Measurements from ENCODE around the gene HNRNPAB.
"Not testable (repeated sequence)": the region's sequence is repeated elsewhere in the genome, so short reads cannot be mapped to it uniquely, and the experiment has no call there.

Gene HNRNPAB

DNA sequence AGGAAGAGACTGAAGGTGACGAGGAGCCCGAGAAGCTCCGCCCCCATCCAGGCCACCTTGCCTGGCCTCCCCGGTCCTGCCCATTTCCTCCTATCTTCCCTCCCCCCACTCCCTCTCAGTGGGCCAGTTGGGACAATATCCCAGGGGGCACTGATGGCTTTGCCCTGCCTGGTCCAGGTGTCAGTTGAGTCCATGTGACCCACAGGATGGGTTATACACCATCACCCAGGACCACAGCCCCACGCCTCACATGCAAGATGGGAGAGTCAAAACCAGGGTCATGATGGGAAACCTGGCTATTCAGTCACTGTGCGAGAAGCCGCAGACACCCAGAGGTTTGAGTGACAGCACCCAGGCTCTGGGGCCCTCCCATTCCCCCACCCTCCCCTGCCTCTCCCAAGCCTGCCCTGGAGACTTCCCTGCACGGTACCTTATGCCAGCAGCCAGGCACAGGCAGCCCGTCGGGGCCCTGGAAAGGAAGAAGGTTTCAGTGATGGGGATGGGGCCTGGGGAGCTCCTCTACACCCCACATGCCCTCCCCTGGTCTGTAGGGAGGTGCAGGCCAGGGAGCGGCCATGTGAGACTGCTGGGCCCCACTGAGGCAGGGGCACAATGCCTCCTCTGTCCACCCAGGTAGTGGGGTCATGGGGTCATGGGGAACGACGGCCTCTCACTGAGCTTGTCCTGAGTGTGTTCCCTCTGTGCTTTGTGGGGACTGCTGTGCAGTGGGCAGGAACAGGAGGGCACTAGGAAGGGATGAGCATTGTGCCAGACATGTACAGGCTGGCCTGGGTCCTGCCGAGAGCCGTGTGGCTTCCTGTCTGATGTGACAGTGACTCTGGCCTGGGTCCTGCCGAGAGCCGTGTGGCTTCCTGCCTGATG lies 34.6 kb downstream of the HNRNPAB start:
- TF ChIP-seq, protein P1, sequence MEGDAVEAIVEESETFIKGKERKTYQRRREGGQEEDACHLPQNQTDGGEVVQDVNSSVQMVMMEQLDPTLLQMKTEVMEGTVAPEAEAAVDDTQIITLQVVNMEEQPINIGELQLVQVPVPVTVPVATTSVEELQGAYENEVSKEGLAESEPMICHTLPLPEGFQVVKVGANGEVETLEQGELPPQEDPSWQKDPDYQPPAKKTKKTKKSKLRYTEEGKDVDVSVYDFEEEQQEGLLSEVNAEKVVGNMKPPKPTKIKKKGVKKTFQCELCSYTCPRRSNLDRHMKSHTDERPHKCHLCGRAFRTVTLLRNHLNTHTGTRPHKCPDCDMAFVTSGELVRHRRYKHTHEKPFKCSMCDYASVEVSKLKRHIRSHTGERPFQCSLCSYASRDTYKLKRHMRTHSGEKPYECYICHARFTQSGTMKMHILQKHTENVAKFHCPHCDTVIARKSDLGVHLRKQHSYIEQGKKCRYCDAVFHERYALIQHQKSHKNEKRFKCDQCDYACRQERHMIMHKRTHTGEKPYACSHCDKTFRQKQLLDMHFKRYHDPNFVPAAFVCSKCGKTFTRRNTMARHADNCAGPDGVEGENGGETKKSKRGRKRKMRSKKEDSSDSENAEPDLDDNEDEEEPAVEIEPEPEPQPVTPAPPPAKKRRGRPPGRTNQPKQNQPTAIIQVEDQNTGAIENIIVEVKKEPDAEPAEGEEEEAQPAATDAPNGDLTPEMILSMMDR (IDR thresholded peaks at IDR 0.05; ENCODE audit: control insufficient read depth, extremely low read depth, insufficient read depth): no peak
- DNase-seq (ENCODE audit: low read depth): no peak
- H3K4me3 ChIP-seq (ENCODE audit: low read depth, low read length): no peak overlapping the region

- H3K4me3 ChIP-seq (ENCODE audit: low read depth, low read length); DNase-seq (ENCODE audit: low read depth): not testable (repeated sequence)
These were observed 35.4 kb downstream of the HNRNPAB start for GRCh38 chr5:178239626-178240301.

GRCh38 chr5:178240341-178240741 lies 36.0 kb downstream of the HNRNPAB start:
- DNase-seq (ENCODE audit: low read depth): no peak
- TF ChIP-seq, protein P1 (IDR thresholded peaks at IDR 0.05; ENCODE audit: control insufficient read depth, extremely low read depth, insufficient read depth): no peak
- H3K4me3 ChIP-seq (ENCODE audit: low read depth, low read length): no peak overlapping the region

DNA sequence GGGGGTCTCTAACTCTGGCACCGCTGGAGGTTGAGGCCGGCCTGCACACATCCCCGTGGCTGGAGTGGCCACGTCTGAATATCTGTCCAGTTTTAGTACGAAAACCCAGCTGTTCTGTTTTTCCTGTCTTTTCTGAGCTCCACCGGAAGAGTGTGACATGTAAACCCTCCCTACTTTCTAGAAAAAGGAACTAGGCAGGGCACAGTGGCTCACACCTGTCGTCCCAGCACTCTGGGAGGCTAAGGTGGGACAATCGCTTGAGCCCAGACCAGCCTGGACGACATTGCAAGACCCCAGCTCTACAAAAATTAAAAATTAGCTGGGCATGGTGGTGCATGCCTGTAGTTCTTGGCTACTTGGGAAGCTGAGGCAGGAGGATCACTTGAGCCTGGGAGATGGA lies 36.4 kb downstream of the HNRNPAB start:
- TF ChIP-seq, protein P1 (IDR thresholded peaks at IDR 0.05; ENCODE audit: control insufficient read depth, extremely low read depth, insufficient read depth): no peak
- DNase-seq (ENCODE audit: low read depth): no peak
- no peak overlapping the region for H3K4me3 ChIP-seq (ENCODE audit: low read depth, low read length)

GRCh38 chr5:178241231-178241663 lies 36.9 kb downstream of the HNRNPAB start:
- TF ChIP-seq, protein P1 (IDR thresholded peaks at IDR 0.05; ENCODE audit: control insufficient read depth, extremely low read depth, insufficient read depth): no peak
- DNase-seq (ENCODE audit: low read depth): no peak
- H3K4me3 ChIP-seq (ENCODE audit: low read depth, low read length): no peak overlapping the region

DNA sequence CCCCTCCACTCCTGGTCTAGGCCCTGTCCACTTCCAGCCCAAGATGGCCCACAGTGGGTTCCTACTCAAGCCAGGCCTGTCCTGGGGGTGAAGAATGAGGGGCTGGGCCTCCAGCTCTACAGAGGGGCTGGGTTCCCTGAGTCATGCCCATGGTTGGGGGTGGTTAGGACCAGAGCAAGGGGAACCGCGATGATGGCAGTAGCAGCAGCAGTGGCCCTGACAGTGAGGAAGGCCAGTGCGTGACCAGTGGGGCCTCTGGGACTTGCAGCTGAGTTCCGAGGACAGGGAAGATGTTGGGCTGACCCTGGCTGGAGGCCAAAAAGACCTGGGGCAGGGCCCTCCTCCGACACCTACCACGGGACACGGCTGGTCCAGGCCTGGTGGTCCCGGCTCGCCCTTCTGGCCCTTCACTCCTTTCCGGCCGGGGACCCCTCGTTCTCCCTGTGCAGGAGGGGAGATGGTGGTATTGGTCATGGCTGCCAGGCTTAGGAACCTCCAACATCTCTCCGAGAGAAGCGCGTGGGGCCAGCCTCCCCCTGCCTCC lies 37.4 kb downstream of the HNRNPAB start:
- TF ChIP-seq, protein P1 (IDR thresholded peaks at IDR 0.05; ENCODE audit: control insufficient read depth, extremely low read depth, insufficient read depth): no peak
- H3K4me3 ChIP-seq (ENCODE audit: low read depth, low read length): no peak overlapping the region
- DNase-seq (ENCODE audit: low read depth): no peak

DNA sequence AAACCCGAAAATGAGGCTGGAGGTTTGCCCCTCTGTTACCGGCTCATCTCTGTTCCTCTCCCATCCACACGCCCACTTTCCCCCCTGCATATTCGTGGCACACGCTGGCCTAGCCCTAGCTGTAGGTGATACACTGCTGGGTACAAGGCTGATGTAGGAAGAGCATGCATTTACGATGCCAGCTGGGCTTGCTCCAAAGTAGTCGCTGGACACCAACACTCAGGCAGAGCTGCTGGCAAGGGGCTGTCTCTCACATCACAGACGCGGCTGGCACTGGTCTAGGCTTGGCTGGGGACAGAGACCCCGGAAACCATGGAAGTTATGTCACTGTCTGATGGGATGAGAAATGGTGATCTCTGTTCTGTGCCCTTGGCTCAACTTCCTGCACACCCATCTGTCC lies 38.1 kb downstream of the HNRNPAB start:
- H3K4me3 ChIP-seq (ENCODE audit: low read depth, low read length): no peak overlapping the region
- no peak for DNase-seq (ENCODE audit: low read depth)
- TF ChIP-seq, protein P1 (IDR thresholded peaks at IDR 0.05; ENCODE audit: control insufficient read depth, extremely low read depth, insufficient read depth): no peak

Measured in LNCaP clone FGC (cell line).